ENCODE data around the gene TTLL11. TPM values are rescaled to one million over a fixed set of nuclear protein-coding genes. Genes with fewer than 3 reads are reported as not detected.

The TTLL11 gene
- total and polyA plus RNA-seq, 2 experiments from 2014 or later, result 0.57 to 1.4 TPM

DNA sequence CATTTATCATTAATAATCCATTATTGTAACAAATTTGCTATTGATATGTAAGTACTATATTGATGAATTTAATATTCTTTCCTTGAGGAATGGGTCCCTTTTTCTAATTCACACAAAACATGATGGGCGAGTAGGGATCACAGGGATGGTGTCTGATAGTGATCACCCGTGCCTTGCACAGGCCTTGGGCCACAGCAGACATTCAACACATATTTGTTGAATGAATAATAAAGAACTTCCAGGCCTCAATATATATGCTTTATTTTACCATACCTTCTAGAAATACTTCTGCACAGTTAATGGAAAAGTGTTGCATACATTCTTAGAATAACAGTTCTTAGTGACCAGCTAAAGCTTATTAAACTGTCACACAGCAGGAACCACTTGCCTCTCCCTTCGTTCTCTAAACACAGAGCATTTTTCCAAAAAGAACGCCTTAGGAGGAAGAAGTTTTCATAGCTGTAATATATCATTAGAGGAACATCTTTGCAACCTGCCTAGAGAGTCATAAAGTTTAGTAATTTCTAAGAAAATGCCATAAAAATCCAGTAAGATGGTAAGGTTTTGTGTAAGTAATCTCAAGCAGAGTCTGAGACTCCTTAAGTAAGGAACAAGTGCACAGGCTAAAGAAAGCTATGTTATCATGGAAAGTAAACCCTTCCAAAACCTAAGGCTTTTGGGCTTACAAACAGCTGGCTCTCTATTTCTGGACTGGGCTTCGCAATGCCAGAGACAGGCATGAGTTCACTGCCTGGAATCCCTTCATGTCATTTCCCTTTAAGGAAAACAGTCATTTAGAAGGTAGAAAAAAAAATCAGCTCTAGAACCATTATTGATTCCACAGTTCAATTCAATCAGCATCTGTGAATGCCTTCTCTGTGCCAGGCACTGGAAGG, 17.7 kb downstream of the TTLL11 start:
- Mint-ChIP-seq H3K4me3 (no peak overlapping the region), H3K36me3 (ENCODE audit: low read depth) (no peaks in the 10 kb centered on the region), H3K27me3 (ENCODE audit: insufficient read depth, low read depth, poor library complexity) (peaks cover 4% of the 10 kb centered on the region), H3K4me1 (no peaks in the 10 kb centered on the region), H3K27ac (no peak overlapping the region), H3K9me3 (peaks cover 5% of the 10 kb centered on the region; the same call in 1 of the 3 replicates)
- Histone ChIP-seq H3K79me2 (replicated peaks; ENCODE audit: insufficient read depth) (no peaks in the 10 kb centered on the region), H3K4me1 (ENCODE audit: insufficient read depth) (no peaks in the 10 kb centered on the region), H3K27me3 (ENCODE audit: insufficient read depth) (no peaks in the 10 kb centered on the region), H3K4me2 (no peak overlapping the region), H3K36me3 (ENCODE audit: insufficient read depth) (no peaks in the 10 kb centered on the region), H3K4me3 (no peak overlapping the region), H3K27ac (ENCODE audit: low read depth) (no peak overlapping the region), H4K20me1 (replicated peaks; ENCODE audit: insufficient read depth) (no peaks in the 10 kb centered on the region), H2AFZ (no peak overlapping the region), H3K9me2 (ENCODE audit: insufficient read depth) (no peaks in the 10 kb centered on the region), H3F3A (replicated peaks; ENCODE audit: low read depth) (no peaks in the 10 kb centered on the region)
- TF ChIP-seq, protein P1, sequence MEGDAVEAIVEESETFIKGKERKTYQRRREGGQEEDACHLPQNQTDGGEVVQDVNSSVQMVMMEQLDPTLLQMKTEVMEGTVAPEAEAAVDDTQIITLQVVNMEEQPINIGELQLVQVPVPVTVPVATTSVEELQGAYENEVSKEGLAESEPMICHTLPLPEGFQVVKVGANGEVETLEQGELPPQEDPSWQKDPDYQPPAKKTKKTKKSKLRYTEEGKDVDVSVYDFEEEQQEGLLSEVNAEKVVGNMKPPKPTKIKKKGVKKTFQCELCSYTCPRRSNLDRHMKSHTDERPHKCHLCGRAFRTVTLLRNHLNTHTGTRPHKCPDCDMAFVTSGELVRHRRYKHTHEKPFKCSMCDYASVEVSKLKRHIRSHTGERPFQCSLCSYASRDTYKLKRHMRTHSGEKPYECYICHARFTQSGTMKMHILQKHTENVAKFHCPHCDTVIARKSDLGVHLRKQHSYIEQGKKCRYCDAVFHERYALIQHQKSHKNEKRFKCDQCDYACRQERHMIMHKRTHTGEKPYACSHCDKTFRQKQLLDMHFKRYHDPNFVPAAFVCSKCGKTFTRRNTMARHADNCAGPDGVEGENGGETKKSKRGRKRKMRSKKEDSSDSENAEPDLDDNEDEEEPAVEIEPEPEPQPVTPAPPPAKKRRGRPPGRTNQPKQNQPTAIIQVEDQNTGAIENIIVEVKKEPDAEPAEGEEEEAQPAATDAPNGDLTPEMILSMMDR (conservative IDR thresholded peaks at IDR 0.05; ENCODE audit: low read depth in 2 of 2), result no peak
- no peak for TF ChIP-seq ZNF331 (CRISPR knock-in tag; IDR thresholded peaks at IDR 0.05; ENCODE audit: low read depth)
- no peak for TF ChIP-seq EZH2 (IDR thresholded peaks at IDR 0.05; ENCODE audit: low read depth, unreplicated experiment)
- no peak for TF ChIP-seq JUNB (IDR thresholded peaks at IDR 0.05; ENCODE audit: unreplicated experiment)
- TF ChIP-seq, protein P2, sequence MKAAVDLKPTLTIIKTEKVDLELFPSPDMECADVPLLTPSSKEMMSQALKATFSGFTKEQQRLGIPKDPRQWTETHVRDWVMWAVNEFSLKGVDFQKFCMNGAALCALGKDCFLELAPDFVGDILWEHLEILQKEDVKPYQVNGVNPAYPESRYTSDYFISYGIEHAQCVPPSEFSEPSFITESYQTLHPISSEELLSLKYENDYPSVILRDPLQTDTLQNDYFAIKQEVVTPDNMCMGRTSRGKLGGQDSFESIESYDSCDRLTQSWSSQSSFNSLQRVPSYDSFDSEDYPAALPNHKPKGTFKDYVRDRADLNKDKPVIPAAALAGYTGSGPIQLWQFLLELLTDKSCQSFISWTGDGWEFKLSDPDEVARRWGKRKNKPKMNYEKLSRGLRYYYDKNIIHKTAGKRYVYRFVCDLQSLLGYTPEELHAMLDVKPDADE (IDR thresholded peaks at IDR 0.05), result no peak
- no peak for TF ChIP-seq ZNF114 (CRISPR knock-in tag; IDR thresholded peaks at IDR 0.05)
- TF ChIP-seq CREB1 (CRISPR knock-in tag; IDR thresholded peaks at IDR 0.05; ENCODE audit: low read depth), result no peak
- ATAC-seq, result no peak
- no peak for DNase-seq (ENCODE audit: low spot score)

DNA sequence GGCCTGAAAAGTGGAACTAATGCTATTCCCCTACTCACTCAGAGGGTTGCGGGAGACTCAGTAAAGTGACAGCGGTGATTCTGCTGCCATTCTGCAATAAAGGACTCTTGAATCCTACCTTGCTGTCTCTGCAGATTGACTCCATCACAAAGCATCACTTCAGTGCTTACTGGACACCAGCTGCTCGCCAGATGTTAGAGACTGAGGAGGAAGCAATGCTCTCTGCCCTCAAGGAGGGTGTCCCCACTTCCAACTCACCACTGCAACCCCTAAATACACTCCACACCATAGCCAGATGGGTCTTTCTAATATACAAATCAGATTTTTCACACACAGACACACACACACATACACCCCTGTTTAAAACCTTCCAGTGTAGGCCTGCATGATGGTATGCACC, 21.4 kb downstream of the TTLL11 start:
- H3K27ac ChIP-seq (ENCODE audit: low read depth), result no peak overlapping the region
- ATAC-seq (no peak), DNase-seq (ENCODE audit: low spot score) (no peak)
- H3K4me3 ChIP-seq, result no peak overlapping the region
- H3K4me3 Mint-ChIP-seq, result no peak overlapping the region
- no peaks in the 10 kb centered on the region for H4K20me1 ChIP-seq (replicated peaks; ENCODE audit: insufficient read depth)
- H3K79me2 ChIP-seq (replicated peaks; ENCODE audit: insufficient read depth), result no peaks in the 10 kb centered on the region
- H3K27ac Mint-ChIP-seq, result no peak overlapping the region
- 0 out of 3 replicates have a peak, but pooled peaks cover 3% of the 10 kb centered on the region for H3K4me1 Mint-ChIP-seq
- H3K4me1 ChIP-seq (ENCODE audit: insufficient read depth), result no peaks in the 10 kb centered on the region
- no peak overlapping the region for H2AFZ ChIP-seq
- H3K9me3 Mint-ChIP-seq, result no peaks in the 10 kb centered on the region
- no peaks in the 10 kb centered on the region for H3K36me3 Mint-ChIP-seq (ENCODE audit: low read depth)
- no peaks in the 10 kb centered on the region for H3F3A ChIP-seq (replicated peaks; ENCODE audit: low read depth)
- H3K4me2 ChIP-seq, result no peak overlapping the region
- no peaks in the 10 kb centered on the region for H3K36me3 ChIP-seq (ENCODE audit: insufficient read depth)
- no peaks in the 10 kb centered on the region for H3K9me2 ChIP-seq (ENCODE audit: insufficient read depth)
- no peaks in the 10 kb centered on the region for H3K27me3 ChIP-seq (ENCODE audit: insufficient read depth)
- H3K27me3 Mint-ChIP-seq (ENCODE audit: insufficient read depth, low read depth, poor library complexity), result peaks cover 9% of the 10 kb centered on the region
- TF ChIP-seq STAT1 (IDR thresholded peaks at IDR 0.05; ENCODE audit: unreplicated experiment) (no peak), CREB1 (CRISPR knock-in tag; IDR thresholded peaks at IDR 0.05; ENCODE audit: low read depth) (no peak), ZNF331 (CRISPR knock-in tag; IDR thresholded peaks at IDR 0.05; ENCODE audit: low read depth) (no peak), EZH2 (IDR thresholded peaks at IDR 0.05; ENCODE audit: low read depth, unreplicated experiment) (no peak), JUNB (IDR thresholded peaks at IDR 0.05; ENCODE audit: unreplicated experiment) (no peak), EZH2phosphoT487 (IDR thresholded peaks at IDR 0.05; ENCODE audit: unreplicated experiment) (no peak), NANOG (IDR thresholded peaks at IDR 0.05; ENCODE audit: borderline replicate concordance) (no peak)
- TF ChIP-seq, protein P2 (IDR thresholded peaks at IDR 0.05), result no peak
- TF ChIP-seq, protein P1 (conservative IDR thresholded peaks at IDR 0.05; ENCODE audit: low read depth in 2 of 2), result no peak
- TF ChIP-seq, protein P3, sequence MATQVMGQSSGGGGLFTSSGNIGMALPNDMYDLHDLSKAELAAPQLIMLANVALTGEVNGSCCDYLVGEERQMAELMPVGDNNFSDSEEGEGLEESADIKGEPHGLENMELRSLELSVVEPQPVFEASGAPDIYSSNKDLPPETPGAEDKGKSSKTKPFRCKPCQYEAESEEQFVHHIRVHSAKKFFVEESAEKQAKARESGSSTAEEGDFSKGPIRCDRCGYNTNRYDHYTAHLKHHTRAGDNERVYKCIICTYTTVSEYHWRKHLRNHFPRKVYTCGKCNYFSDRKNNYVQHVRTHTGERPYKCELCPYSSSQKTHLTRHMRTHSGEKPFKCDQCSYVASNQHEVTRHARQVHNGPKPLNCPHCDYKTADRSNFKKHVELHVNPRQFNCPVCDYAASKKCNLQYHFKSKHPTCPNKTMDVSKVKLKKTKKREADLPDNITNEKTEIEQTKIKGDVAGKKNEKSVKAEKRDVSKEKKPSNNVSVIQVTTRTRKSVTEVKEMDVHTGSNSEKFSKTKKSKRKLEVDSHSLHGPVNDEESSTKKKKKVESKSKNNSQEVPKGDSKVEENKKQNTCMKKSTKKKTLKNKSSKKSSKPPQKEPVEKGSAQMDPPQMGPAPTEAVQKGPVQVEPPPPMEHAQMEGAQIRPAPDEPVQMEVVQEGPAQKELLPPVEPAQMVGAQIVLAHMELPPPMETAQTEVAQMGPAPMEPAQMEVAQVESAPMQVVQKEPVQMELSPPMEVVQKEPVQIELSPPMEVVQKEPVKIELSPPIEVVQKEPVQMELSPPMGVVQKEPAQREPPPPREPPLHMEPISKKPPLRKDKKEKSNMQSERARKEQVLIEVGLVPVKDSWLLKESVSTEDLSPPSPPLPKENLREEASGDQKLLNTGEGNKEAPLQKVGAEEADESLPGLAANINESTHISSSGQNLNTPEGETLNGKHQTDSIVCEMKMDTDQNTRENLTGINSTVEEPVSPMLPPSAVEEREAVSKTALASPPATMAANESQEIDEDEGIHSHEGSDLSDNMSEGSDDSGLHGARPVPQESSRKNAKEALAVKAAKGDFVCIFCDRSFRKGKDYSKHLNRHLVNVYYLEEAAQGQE (IDR thresholded peaks at IDR 0.05; ENCODE audit: unreplicated experiment), result no peak
